Esophagus muscularis mucosa (tissue), 4 donors: ENCODE measurements around the gene LRFN3. TPM values are rescaled to one million over a fixed set of nuclear protein-coding genes. Genes with fewer than 3 reads are reported as not detected.

Experiments used
- DNase-seq: peaks from one replicate; pipeline ENCODE4 v3.0.0-alpha.2; 2017; ENCODE audit errors: extremely low spot score
- H3K27ac ChIP-seq, 4 donors: fragments of 200-600 bp; sonication (generic); replicated peaks in 1 of 4; 1 replicate in 3 of 4; 2 replicates in 1 of 4; pipeline ENCODE4 v1.5.1; 2016 to 2019; ENCODE audit warnings: mild to moderate bottlenecking in 1 of 4
- H3K27me3 ChIP-seq, 4 donors: fragments of 200-600 bp; sonication (generic); one replicate each; pipeline versions ENCODE4 v1.5.1 to v1.6.0; 2016 to 2019
- H3K36me3 ChIP-seq, 4 donors: fragments of 200-600 bp; sonication (generic); one replicate each; pipeline ENCODE4 v1.5.1; 2016 to 2019
- H3K4me1 ChIP-seq, 4 donors: fragments of 200-600 bp; sonication (generic); one replicate each; pipeline ENCODE4 v1.5.1; 2016 to 2019
- H3K4me3 ChIP-seq, 4 donors: fragments of 200-600 bp; sonication (generic); 1 replicate in 2 of 4; 2 replicates in 2 of 4; pipeline ENCODE4 v1.5.1; 2016 to 2019; ENCODE audit warnings: mild to moderate bottlenecking in 4 of 4, moderate library complexity in 1 of 4
- H3K9me3 ChIP-seq, 4 donors: fragments of 200-600 bp; sonication (generic); 1 replicate in 3 of 4; 2 replicates in 1 of 4; pipeline ENCODE4 v1.5.1; 2016 to 2019
- CTCF ChIP-seq, 3 experiments: fragments of 200-600 bp in 2 of 3; fragments of 450-650 bp in 1 of 3; sonication (generic) in 2 of 3; IDR thresholded peaks; one replicate each; pipeline ENCODE4 v1.5.1; 2017 to 2019; ENCODE audit warnings: antibody characterized with exemption in 3 of 3, mild to moderate bottlenecking in 2 of 3, moderate library complexity in 1 of 3
- EP300 ChIP-seq: sonication (generic); formaldehyde crosslinking; IDR thresholded peaks from one replicate; pipeline ENCODE4 v1.6.1; 2017; ENCODE audit warnings: antibody characterized with exemption
- POLR2A ChIP-seq: fragments of 450-650 bp; IDR thresholded peaks from one replicate; pipeline ENCODE4 v1.6.1; 2017; ENCODE audit warnings: antibody characterized with exemption, moderate library complexity, mild to moderate bottlenecking, low read depth
- POLR2AphosphoS5 ChIP-seq, 2 donors: sonication (generic); formaldehyde crosslinking; IDR thresholded peaks; one replicate each; pipeline ENCODE4 v1.6.1; 2017; ENCODE audit warnings: antibody characterized with exemption in 2 of 2
- WGBS: methylation state at CpG from one replicate; pipeline ENCODE4 v1.1.5; 2018; 5-methylcytosine and 5-hydroxymethylcytosine counted together
- intact Hi-C: fragments of 100-400 bp; cut with DNase I; formaldehyde crosslinking; loops from one replicate; pipeline ENCODE4 v1.15.1; 2023
- total RNA-seq, 4 donors: library from RNA; depleted of rRNA; stranded (reverse); fragments of >200 nt; gene quantifications; one replicate each; pipeline versions ENCODE4 v1.1.0 to v1.2.1, GENCODE V29; 2016

The LRFN3 gene
- total RNA-seq, 4 donors from 2014 or later = 7.5 to 22.6 (median 15.3) TPM

- Histone ChIP-seq H3K9me3 (no peaks in the 10 kb centered on the region), H3K27ac (no peak overlapping the region), H3K36me3 (no peaks in the 10 kb centered on the region), H3K4me3 (no peak overlapping the region), H3K4me1 (peaks cover 0 to 20% (median 17%) of the 10 kb centered on the region in 4 donors), H3K27me3 (no peaks in the 10 kb centered on the region)
- DNase-seq = no peak
- intact Hi-C loops = no loop called here
- 51% methylated on average over 3 of the region's 3 CpGs for WGBS
- no peak for TF ChIP-seq CTCF (IDR thresholded peaks at IDR 0.05)
- TF ChIP-seq EP300 = no peak
- no peak for TF ChIP-seq POLR2A
- TF ChIP-seq POLR2AphosphoS5 (IDR thresholded peaks at IDR 0.05) = no peak
Observed at GRCh38 chr19:35911173-35911572, 25.0 kb upstream of the LRFN3 start.

GRCh38 chr19:35911790-35912189 is 24.4 kb upstream of the LRFN3 start:
- H3K9me3 ChIP-seq = no peaks in the 10 kb centered on the region
- intact Hi-C loops = no loop called here

GRCh38 chr19:35913589-35913988 is 22.6 kb upstream of the LRFN3 start:
- no peak for DNase-seq
- intact Hi-C loops = no loop called here
- Histone ChIP-seq H3K4me1 (peaks cover 0 to 8% (median 3%) of the 10 kb centered on the region in 4 donors), H3K4me3 (no peak overlapping the region), H3K27ac (no peak overlapping the region), H3K27me3 (no peaks in the 10 kb centered on the region), H3K36me3 (no peaks in the 10 kb centered on the region), H3K9me3 (no peaks in the 10 kb centered on the region)
- 12% methylated on average over 7 of the region's 7 CpGs for WGBS
- TF ChIP-seq EP300 = no peak
- no peak for TF ChIP-seq POLR2A
- TF ChIP-seq POLR2AphosphoS5 (IDR thresholded peaks at IDR 0.05) = no peak
- no peak for TF ChIP-seq CTCF (IDR thresholded peaks at IDR 0.05)

More at GRCh38 chr19:35911790-35912189, 24.4 kb upstream of the LRFN3 start:
- no peaks in the 10 kb centered on the region for H3K36me3 ChIP-seq
- H3K27me3 ChIP-seq = no peaks in the 10 kb centered on the region
- no peak overlapping the region for H3K27ac ChIP-seq
- peaks cover 0 to 14% (median 10%) of the 10 kb centered on the region in 4 donors for H3K4me1 ChIP-seq
- no peak for DNase-seq
- WGBS = 54% methylated on average over 5 of the region's 5 CpGs
- TF ChIP-seq CTCF (IDR thresholded peaks at IDR 0.05) = no peak
- no peak for TF ChIP-seq EP300
- no peak for TF ChIP-seq POLR2A
- no peak for TF ChIP-seq POLR2AphosphoS5 (IDR thresholded peaks at IDR 0.05)
- no peak overlapping the region for H3K4me3 ChIP-seq

GRCh38 chr19:35915443-35915842 is 20.7 kb upstream of the LRFN3 start:
- Histone ChIP-seq H3K36me3 (no peaks in the 10 kb centered on the region), H3K4me3 (no peak overlapping the region), H3K9me3 (no peaks in the 10 kb centered on the region), H3K27me3 (no peaks in the 10 kb centered on the region), H3K27ac (no peak overlapping the region), H3K4me1 (peaks cover 0 to 8% (median 3%) of the 10 kb centered on the region in 4 donors)
- WGBS = 58% methylated on average over 3 of the region's 3 CpGs
- no peak for TF ChIP-seq CTCF (IDR thresholded peaks at IDR 0.05)
- TF ChIP-seq EP300 = no peak
- TF ChIP-seq POLR2A = no peak
- no peak for TF ChIP-seq POLR2AphosphoS5 (IDR thresholded peaks at IDR 0.05)
- no peak for DNase-seq
- intact Hi-C loops = no loop called here

GRCh38 chr19:35919306-35919705 is 16.9 kb upstream of the LRFN3 start:
- DNase-seq = no peak
- WGBS = 91% methylated on average over 11 of the region's 11 CpGs
- no peaks in the 10 kb centered on the region for H3K9me3 ChIP-seq
- H3K4me1 ChIP-seq = no peaks in the 10 kb centered on the region
- no peaks in the 10 kb centered on the region for H3K27me3 ChIP-seq
- TF ChIP-seq CTCF (IDR thresholded peaks at IDR 0.05) = no peak
- no peak for TF ChIP-seq POLR2A
- no peak for TF ChIP-seq POLR2AphosphoS5 (IDR thresholded peaks at IDR 0.05)
- TF ChIP-seq EP300 = no peak
- intact Hi-C loops = no loop called here
- no peak overlapping the region for H3K4me3 ChIP-seq
- H3K36me3 ChIP-seq = no peaks in the 10 kb centered on the region
- H3K27ac ChIP-seq = no peak overlapping the region
